Breast epithelium (tissue), 4 donors: ENCODE results near the gene PDLIM5. TPM values are rescaled to one million over a fixed set of nuclear protein-coding genes. Genes with fewer than 3 reads are reported as not detected.

ENCODE experiments used
- DNase-seq, 2 donors: peaks; one replicate each; pipeline ENCODE4 v3.0.0-alpha.2; 2019; ENCODE audit warnings: low spot score in 2 of 2
- H3K27ac ChIP-seq, 2 donors: fragments of 200-600 bp; sonication (generic) in 1 of 2; one replicate each; pipeline ENCODE4 v1.5.1; 2016 to 2019; ENCODE audit warnings: mild to moderate bottlenecking in 1 of 2
- H3K27me3 ChIP-seq, 2 donors: fragments of 200-600 bp; sonication (generic) in 1 of 2; one replicate each; pipeline versions ENCODE4 v1.5.1 to v1.6.0; 2017 to 2019; ENCODE audit warnings: control low read depth in 1 of 2, mild to moderate bottlenecking in 1 of 2
- H3K36me3 ChIP-seq: fragments of 200-600 bp; one replicate; pipeline ENCODE4 v1.5.1; 2019
- H3K4me1 ChIP-seq, 2 donors: fragments of 200-600 bp; sonication (generic); one replicate each; pipeline ENCODE4 v1.5.1; 2016 to 2019; ENCODE audit warnings: control low read depth in 1 of 2
- H3K4me3 ChIP-seq, 3 donors: fragments of 200-600 bp; sonication (generic); 1 replicate in 2 of 3; 2 replicates in 1 of 3; pipeline ENCODE4 v1.5.1; 2016 to 2019; ENCODE audit warnings: mild to moderate bottlenecking in 3 of 3, moderate library complexity in 2 of 3
- H3K9me3 ChIP-seq, 2 donors: fragments of 200-600 bp; sonication (generic) in 1 of 2; one replicate each; pipeline ENCODE4 v1.5.1; 2016 to 2019; ENCODE audit warnings: control low read depth in 1 of 2
- POLR2A ChIP-seq: fragments of 450-650 bp; IDR thresholded peaks from one replicate; pipeline ENCODE4 v1.6.1; 2016; ENCODE audit warnings: antibody characterized with exemption, mild to moderate bottlenecking, moderate library complexity
- POLR2AphosphoS5 ChIP-seq, 3 donors: sonication (generic); formaldehyde crosslinking; IDR thresholded peaks; one replicate each; pipeline ENCODE4 v1.6.1; 2017; ENCODE audit warnings: antibody characterized with exemption in 3 of 3
- intact Hi-C: fragments of 100-400 bp; cut with DNase I; formaldehyde crosslinking; loops from one replicate; pipeline ENCODE4 v1.15.1; 2023; ENCODE audit warnings: low total_unique reads
- total RNA-seq, 3 donors: library from RNA; depleted of rRNA; stranded (reverse); fragments of >200 nt; gene quantifications; one replicate each; pipeline ENCODE4 v1.1.0, GENCODE V29; 2016
- TF ChIP-seq, protein P1 (sequence below), 3 donors: fragments of 450-650 bp; IDR thresholded peaks; one replicate each; pipeline ENCODE4 v1.5.1; 2016 to 2017; ENCODE audit warnings: antibody characterized with exemption in 3 of 3, mild to moderate bottlenecking in 3 of 3, moderate library complexity in 3 of 3

The PDLIM5 gene
- total RNA-seq, 3 donors from 2014 or later = 120 to 263 (median 158) TPM

GRCh38 chr4:94700298-94700697 lies 248.6 kb downstream of the PDLIM5 start:
- Histone ChIP-seq H3K27me3 (no peaks in the 10 kb centered on the region), H3K36me3 (no peaks in the 10 kb centered on the region), H3K4me1 (no peaks in the 10 kb centered on the region), H3K9me3 (no peaks in the 10 kb centered on the region), H3K27ac (no peak overlapping the region), H3K4me3 (no peak overlapping the region)
- TF ChIP-seq POLR2AphosphoS5 (IDR thresholded peaks at IDR 0.05) (no peak), POLR2A (no peak)
- TF ChIP-seq, protein P1, sequence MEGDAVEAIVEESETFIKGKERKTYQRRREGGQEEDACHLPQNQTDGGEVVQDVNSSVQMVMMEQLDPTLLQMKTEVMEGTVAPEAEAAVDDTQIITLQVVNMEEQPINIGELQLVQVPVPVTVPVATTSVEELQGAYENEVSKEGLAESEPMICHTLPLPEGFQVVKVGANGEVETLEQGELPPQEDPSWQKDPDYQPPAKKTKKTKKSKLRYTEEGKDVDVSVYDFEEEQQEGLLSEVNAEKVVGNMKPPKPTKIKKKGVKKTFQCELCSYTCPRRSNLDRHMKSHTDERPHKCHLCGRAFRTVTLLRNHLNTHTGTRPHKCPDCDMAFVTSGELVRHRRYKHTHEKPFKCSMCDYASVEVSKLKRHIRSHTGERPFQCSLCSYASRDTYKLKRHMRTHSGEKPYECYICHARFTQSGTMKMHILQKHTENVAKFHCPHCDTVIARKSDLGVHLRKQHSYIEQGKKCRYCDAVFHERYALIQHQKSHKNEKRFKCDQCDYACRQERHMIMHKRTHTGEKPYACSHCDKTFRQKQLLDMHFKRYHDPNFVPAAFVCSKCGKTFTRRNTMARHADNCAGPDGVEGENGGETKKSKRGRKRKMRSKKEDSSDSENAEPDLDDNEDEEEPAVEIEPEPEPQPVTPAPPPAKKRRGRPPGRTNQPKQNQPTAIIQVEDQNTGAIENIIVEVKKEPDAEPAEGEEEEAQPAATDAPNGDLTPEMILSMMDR (IDR thresholded peaks at IDR 0.05) = no peak
- intact Hi-C loops = no loop called here
- no peak for DNase-seq

DNA sequence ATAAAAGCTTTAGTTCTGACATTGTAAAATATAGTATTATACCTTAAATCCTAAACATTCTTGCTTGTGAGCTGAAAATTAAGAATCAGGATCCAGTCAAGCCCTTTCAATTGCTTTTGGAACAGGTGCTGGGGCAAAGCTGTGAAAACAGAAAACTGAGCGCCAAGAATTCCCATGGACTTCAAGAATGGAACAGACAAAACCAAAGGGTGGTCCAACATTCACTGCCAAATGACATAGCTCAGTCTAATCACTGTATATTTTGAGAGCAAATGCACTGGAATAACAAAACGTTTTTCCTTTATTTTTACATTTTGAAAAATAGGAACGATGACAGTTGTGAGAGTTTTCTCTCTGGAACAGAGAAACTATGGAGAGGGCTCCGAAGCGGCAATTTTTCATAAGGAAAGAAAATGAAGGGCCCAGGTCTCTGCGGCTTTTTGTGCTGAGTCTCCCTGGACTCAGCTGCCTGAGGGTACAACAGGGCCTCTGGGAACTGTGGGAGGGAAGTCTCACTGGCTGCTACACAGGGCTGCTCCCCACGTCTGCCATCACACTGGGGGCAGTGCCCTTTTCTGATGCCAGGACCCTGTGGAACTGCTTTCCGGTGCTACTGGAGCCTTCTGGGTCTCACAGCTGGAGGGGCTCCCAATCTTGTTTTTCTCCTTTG lies 250.0 kb downstream of the PDLIM5 start:
- H3K4me1 ChIP-seq = no peaks in the 10 kb centered on the region
- no peak for DNase-seq
- intact Hi-C loops = no loop called here
- no peaks in the 10 kb centered on the region for H3K27me3 ChIP-seq
- H3K27ac ChIP-seq = no peak overlapping the region
- no peak overlapping the region for H3K4me3 ChIP-seq
- TF ChIP-seq, protein P1 (IDR thresholded peaks at IDR 0.05) = no peak
- TF ChIP-seq POLR2A (no peak), POLR2AphosphoS5 (IDR thresholded peaks at IDR 0.05) (no peak)
- H3K9me3 ChIP-seq = no peaks in the 10 kb centered on the region
- H3K36me3 ChIP-seq = no peaks in the 10 kb centered on the region

DNA sequence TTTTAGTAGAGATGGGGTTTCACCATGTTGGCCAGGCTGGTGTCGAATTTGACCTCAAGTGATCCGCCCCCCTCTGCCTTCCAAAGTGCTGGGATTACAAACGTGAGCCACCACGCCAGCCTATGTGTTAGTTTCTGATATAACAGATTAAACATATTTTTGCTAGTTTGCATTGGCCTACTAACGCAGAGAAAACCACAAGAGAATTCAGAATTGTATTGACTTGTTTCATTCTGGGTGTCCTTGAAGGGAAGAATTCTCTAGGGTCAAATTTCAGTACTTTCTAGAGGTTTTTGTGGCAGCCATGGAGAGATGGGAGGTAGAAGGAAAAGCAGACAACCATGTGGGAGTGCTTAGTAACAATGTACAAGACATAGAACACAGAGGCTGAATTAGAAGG lies 259.9 kb downstream of the PDLIM5 start:
- DNase-seq = no peak
- H3K27ac ChIP-seq = no peak overlapping the region
- TF ChIP-seq POLR2AphosphoS5 (IDR thresholded peaks at IDR 0.05) (no peak), POLR2A (no peak)
- TF ChIP-seq, protein P1 (IDR thresholded peaks at IDR 0.05) = no peak
- no peaks in the 10 kb centered on the region for H3K9me3 ChIP-seq
- no peaks in the 10 kb centered on the region for H3K27me3 ChIP-seq
- H3K4me3 ChIP-seq = no peak overlapping the region
- intact Hi-C loops = no loop called here
- H3K4me1 ChIP-seq = no peaks in the 10 kb centered on the region
- no peaks in the 10 kb centered on the region for H3K36me3 ChIP-seq

GRCh38 chr4:94714365-94715160 lies 262.8 kb downstream of the PDLIM5 start:
- no peak overlapping the region for H3K27ac ChIP-seq

DNA sequence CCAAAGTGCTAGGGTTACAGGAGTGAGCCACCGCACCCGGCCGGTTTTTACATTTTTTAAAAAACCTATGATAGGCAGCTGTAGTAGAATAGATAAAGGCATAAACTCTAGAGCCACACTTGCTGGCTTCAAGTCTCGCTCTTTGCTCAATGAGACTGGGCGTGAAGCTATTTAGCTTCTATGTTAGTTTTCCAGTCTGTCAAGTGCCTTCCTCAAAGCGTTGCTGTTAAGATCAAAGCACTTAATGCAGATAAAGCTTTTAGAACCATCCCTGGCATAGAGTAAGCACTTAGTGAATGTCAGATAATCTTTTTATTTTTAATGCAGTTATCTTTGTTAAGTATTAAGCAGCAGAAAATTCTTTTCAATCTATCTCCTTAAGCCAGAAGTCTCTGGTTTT lies 264.0 kb downstream of the PDLIM5 start:
- H3K4me1 ChIP-seq = no peaks in the 10 kb centered on the region
- intact Hi-C loops = no loop called here
- no peak overlapping the region for H3K4me3 ChIP-seq
- no peaks in the 10 kb centered on the region for H3K27me3 ChIP-seq
- H3K36me3 ChIP-seq = no peaks in the 10 kb centered on the region
- TF ChIP-seq POLR2A (no peak), POLR2AphosphoS5 (IDR thresholded peaks at IDR 0.05) (no peak)
- TF ChIP-seq, protein P1 (IDR thresholded peaks at IDR 0.05) = no peak
- no peak overlapping the region for H3K27ac ChIP-seq
- H3K9me3 ChIP-seq = no peaks in the 10 kb centered on the region
- no peak for DNase-seq

More at GRCh38 chr4:94714365-94715160, 262.8 kb downstream of the PDLIM5 start:
- DNase-seq = no peak
- H3K36me3 ChIP-seq = no peaks in the 10 kb centered on the region
- TF ChIP-seq POLR2A (no peak), POLR2AphosphoS5 (IDR thresholded peaks at IDR 0.05) (no peak)
- no peaks in the 10 kb centered on the region for H3K9me3 ChIP-seq
- no peaks in the 10 kb centered on the region for H3K4me1 ChIP-seq
- intact Hi-C loops = no loop called here
- H3K27me3 ChIP-seq = no peaks in the 10 kb centered on the region
- no peak overlapping the region for H3K4me3 ChIP-seq

Other genes starting within 250 kb of the PDLIM5 start
- gene SMARCAD1, start 244.1 kb upstream of the PDLIM5 start, total RNA-seq = 10 to 100 TPM; 18.4 to 41.4 (median 32.1) TPM
- 1 to 10 TPM in 2 of 3 donors, under 1 TPM in 1; 0.98 to 7.5 (median 2.0) TPM for gene HPGDS, start 109.1 kb upstream of the PDLIM5 start, total RNA-seq